OCI-LY7 (cell line): Measurements from ENCODE around the gene NSD1.

ENCODE experiments used
- CTCF ChIP-seq: fragments of 200-600 bp; sonication (generic); conservative IDR thresholded peaks from 2 replicates; pipeline ENCODE4 v1.5.1; 2014; ENCODE audit warnings: mild to moderate bottlenecking, antibody characterized with exemption, low read length, moderate library complexity, mixed read lengths
- EZH2phosphoT487 ChIP-seq: fragments of 200-600 bp; sonication (generic); IDR thresholded peaks from 2 replicates; pipeline ENCODE4 v1.6.1; 2018; ENCODE audit warnings: low read depth, borderline replicate concordance, mild to moderate bottlenecking, mixed run types, antibody characterized with exemption, low read length, moderate library complexity, mixed read lengths

DNA sequence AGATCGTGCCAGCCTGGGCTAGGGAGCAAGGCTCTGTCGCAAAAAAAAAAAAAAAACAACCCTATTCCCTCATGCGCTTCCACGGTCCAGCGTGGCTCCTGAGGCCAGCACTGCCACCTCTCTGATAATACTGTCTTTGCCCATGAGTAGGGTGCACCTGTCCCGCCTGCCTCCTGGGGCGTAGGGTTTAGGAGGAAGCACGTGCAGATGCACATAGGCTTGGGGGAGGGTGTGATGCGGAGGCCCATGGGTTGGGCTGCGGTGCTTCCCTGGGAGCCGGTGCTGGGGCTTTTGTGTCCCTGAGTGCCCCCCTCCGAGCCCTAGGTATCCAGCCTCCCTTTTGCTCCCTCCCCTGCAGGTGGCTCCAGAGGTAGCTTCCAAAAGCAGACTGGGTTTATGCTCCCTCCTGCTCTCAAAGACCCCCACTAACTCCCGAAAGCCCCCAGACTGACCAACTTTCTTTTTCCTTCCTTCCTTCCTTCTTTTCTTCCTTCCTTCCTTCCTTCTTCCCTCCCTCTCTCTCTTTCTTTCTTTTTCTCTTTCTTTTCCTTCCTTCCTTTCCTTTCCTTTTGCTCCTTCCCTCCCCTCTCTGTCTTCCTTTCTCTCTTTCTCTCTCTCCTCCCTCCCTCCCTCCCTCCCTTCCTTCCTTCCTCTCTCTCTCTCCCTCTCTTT, 34.0 kb upstream of the NSD1 start:
- no peak for TF ChIP-seq CTCF
- TF ChIP-seq EZH2phosphoT487 = no peak
